GOT3 (cell line): ENCODE results near the gene ZNF35.
A peak's percentile ranks its signal among the peaks of the same experiment; 100 is the strongest.
"Not testable (repeated sequence)": the region's sequence is repeated elsewhere in the genome, so short reads cannot be mapped to it uniquely, and the experiment has no call there.

Source experiments
- DNase-seq: peaks from one replicate; lab custom pipeline; 2025; ENCODE audit warnings: mixed read lengths; lab: John Stamatoyannopoulos, UW

ZNF35 gene

GRCh38 chr3:44648564-44649229, at the start of gene ZNF35:
ZNF35 (plus strand) TSS chr3:44648732; CDS start chr3:44651068, 2,336 bp downstream.
- peak; percentile 41 for DNase-seq

GRCh38 chr3:44601749-44602148, 46.8 kb upstream of the ZNF35 start:
- DNase-seq = no peak

GRCh38 chr3:44612678-44613077, 35.9 kb upstream of the ZNF35 start:
- no peak for DNase-seq

GRCh38 chr3:44624749-44625480, 23.6 kb upstream of the ZNF35 start, which contains the start of gene ZNF197:
ZNF197 (plus strand) TSS chr3:44625036; CDS start chr3:44629155, 4,119 bp downstream.
- peak; percentile 34 for DNase-seq

- DNase-seq = no peak
Measured at GRCh38 chr3:44628716-44629115, 19.8 kb upstream of the ZNF35 start.

GRCh38 chr3:44632193-44632592, 16.3 kb upstream of the ZNF35 start:
- DNase-seq = no peak

GRCh38 chr3:44642337-44642736, 6.2 kb upstream of the ZNF35 start:
- DNase-seq = no peak

- no peak for DNase-seq
Measured at GRCh38 chr3:44643024-44643423, 5.5 kb upstream of the ZNF35 start.

GRCh38 chr3:44647771-44648170, 761 bp upstream of the ZNF35 start:
- DNase-seq = no peak

GRCh38 chr3:44649709-44650108, 1.2 kb downstream of the ZNF35 start:
- DNase-seq = no peak

- no peak for DNase-seq
Measured at GRCh38 chr3:44654039-44654438, 5.5 kb downstream of the ZNF35 start.

- DNase-seq = no peak
Measured at GRCh38 chr3:44659015-44659414, 10.5 kb downstream of the ZNF35 start.

GRCh38 chr3:44659434-44659833, 10.9 kb downstream of the ZNF35 start:
- DNase-seq = no peak

- DNase-seq = no peak
Measured at GRCh38 chr3:44661189-44661588, 12.7 kb downstream of the ZNF35 start.

- DNase-seq = no peak
Measured at GRCh38 chr3:44665173-44665572, 16.6 kb downstream of the ZNF35 start.

- no peak for DNase-seq
Measured at GRCh38 chr3:44666346-44666745, 17.8 kb downstream of the ZNF35 start.

GRCh38 chr3:44669760-44670159, 21.2 kb downstream of the ZNF35 start:
- DNase-seq = no peak

GRCh38 chr3:44673466-44673865, 24.9 kb downstream of the ZNF35 start:
- DNase-seq = not testable (repeated sequence)

- no peak for DNase-seq
Measured at GRCh38 chr3:44674211-44674610, 25.7 kb downstream of the ZNF35 start.

GRCh38 chr3:44678480-44679116, 30.1 kb downstream of the ZNF35 start:
- DNase-seq = no peak

- no peak for DNase-seq
Measured at GRCh38 chr3:44680921-44681455, 32.5 kb downstream of the ZNF35 start.

GRCh38 chr3:44682182-44682896, 33.8 kb downstream of the ZNF35 start:
- DNase-seq = no peak
